K562 (cell line): ENCODE results near the gene GPR15LG.
"Not testable (repeated sequence)": the region's sequence is repeated elsewhere in the genome, so short reads cannot be mapped to it uniquely, and the experiment has no call there.

ENCODE experiments used
- KAT7 ChIP-seq: sonication (generic); formaldehyde crosslinking; IDR thresholded peaks from 2 replicates; pipeline ENCODE4 v1.8.0; 2022; ENCODE audit warnings: missing genetic modification reagents, mild to moderate bottlenecking, borderline replicate concordance
- NRF1 ChIP-seq, 2 experiments: fragments of 450-650 bp; IDR thresholded peaks in 1 of 2; conservative IDR thresholded peaks in 1 of 2; 2 replicates each; pipeline ENCODE4 v1.6.1; 2014; ENCODE audit warnings: mild to moderate bottlenecking in 2 of 2
- TF ChIP-seq, protein P1 (sequence below), 2 experiments: fragments of 450-650 bp; conservative IDR thresholded peaks; 2 replicates each; pipeline ENCODE4 v1.6.1; 2017; ENCODE audit warnings: mild to moderate bottlenecking in 2 of 2, moderate library complexity in 2 of 2

DNA sequence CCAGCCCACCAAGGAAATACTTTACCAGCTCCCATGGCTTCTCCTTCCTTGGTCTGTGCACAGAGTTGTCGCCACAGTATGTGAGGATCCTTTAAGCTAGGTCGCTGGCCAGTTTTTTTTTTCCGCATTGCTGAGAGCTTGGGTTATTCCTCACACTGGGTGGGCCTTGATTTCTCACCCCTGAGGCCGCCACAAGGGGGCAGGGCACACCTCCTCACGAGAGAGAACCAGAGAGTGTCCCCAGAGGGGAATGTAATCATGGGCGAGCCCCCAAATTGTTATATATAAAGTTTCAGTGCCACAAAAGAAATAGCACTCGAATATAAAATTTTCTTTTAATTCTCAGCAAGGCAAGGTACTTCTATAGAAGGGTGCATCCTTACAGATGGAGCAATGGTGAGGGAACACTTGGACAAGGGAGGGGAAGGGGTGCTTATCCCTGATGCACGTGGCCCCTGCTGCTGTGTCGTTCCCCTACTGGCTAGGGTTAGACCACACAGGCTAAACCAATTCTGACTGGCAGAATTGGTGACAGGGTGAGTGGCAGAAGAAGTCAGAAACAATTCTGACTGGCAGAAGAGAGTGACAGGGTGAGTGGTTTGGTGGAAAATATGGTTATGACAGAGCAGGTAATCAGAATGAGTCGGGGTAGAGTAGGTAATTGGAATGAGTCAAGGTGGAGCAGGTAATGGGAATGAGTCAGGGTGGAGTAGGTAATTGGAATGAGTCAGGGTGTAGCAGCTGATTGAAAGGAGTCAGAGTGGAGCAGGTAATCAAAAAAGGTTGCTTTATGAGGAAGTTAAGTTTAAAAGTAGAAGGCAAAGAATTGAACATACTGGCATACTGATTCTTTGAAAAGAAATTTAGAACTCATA, 47.5 kb upstream of the GPR15LG start:
- TF ChIP-seq, protein P1, sequence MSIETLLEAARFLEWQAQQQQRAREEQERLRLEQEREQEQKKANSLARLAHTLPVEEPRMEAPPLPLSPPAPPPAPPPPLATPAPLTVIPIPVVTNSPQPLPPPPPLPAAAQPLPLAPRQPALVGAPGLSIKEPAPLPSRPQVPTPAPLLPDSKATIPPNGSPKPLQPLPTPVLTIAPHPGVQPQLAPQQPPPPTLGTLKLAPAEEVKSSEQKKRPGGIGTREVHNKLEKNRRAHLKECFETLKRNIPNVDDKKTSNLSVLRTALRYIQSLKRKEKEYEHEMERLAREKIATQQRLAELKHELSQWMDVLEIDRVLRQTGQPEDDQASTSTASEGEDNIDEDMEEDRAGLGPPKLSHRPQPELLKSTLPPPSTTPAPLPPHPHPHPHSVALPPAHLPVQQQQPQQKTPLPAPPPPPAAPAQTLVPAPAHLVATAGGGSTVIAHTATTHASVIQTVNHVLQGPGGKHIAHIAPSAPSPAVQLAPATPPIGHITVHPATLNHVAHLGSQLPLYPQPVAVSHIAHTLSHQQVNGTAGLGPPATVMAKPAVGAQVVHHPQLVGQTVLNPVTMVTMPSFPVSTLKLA (conservative IDR thresholded peaks at IDR 0.05) = not testable (repeated sequence)
- TF ChIP-seq KAT7 (CRISPR knock-in tag); NRF1 (conservative IDR thresholded peaks at IDR 0.05 in 1 of 2, IDR thresholded peaks at IDR 0.05 in 1 of 2): not testable (repeated sequence)
